ENCODE measurements around the gene HBE1.

DNA sequence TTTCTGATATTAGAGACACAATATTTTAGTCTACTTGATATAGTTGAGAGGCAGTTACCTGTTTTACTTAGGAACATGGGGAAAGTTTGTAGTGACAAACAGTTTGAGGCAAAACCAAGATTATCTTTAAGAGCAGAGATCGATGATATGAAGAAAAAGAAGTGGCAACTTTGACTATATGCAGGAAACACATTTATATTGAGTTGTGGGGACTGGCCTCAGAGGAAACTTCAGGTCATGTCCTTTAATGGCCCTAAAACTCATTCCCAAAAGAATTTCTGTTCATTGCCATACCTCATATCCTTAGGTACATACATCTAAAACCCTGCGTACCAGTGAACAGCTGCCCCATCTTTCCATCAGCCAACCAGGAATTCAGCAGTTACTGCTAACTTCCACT lies 24.6 kb downstream of the HBE1 start:
- TF ChIP-seq, protein P1, sequence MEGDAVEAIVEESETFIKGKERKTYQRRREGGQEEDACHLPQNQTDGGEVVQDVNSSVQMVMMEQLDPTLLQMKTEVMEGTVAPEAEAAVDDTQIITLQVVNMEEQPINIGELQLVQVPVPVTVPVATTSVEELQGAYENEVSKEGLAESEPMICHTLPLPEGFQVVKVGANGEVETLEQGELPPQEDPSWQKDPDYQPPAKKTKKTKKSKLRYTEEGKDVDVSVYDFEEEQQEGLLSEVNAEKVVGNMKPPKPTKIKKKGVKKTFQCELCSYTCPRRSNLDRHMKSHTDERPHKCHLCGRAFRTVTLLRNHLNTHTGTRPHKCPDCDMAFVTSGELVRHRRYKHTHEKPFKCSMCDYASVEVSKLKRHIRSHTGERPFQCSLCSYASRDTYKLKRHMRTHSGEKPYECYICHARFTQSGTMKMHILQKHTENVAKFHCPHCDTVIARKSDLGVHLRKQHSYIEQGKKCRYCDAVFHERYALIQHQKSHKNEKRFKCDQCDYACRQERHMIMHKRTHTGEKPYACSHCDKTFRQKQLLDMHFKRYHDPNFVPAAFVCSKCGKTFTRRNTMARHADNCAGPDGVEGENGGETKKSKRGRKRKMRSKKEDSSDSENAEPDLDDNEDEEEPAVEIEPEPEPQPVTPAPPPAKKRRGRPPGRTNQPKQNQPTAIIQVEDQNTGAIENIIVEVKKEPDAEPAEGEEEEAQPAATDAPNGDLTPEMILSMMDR (IDR thresholded peaks at IDR 0.05) = no peak
- TF ChIP-seq POLR2AphosphoS5 (IDR thresholded peaks at IDR 0.05) = no peak
- TF ChIP-seq POLR2A (IDR thresholded peaks at IDR 0.05; ENCODE audit: low read depth) = no peak
- TF ChIP-seq EP300 (IDR thresholded peaks at IDR 0.05) = no peak
